GM23338 (cell line): ENCODE results near the gene DDX49. TPM values are rescaled to one million over a fixed set of nuclear protein-coding genes. Genes with fewer than 3 reads are reported as not detected.

Experiments
- ATAC-seq: fragments of 200-7000 bp; cut with Tn5 transposase; 3 replicates; pipeline ENCODE4 v1.9.1; 2020
- DNase-seq: peaks from one replicate; pipeline ENCODE4 v3.0.0-alpha.2; 2015; ENCODE audit warnings: low spot score
- H2AFZ ChIP-seq: fragments of 200-600 bp; sonication (generic); 2 replicates; pipeline ENCODE4 v1.8.0; 2016; ENCODE audit warnings: antibody characterized with exemption, mild to moderate bottlenecking, moderate library complexity
- H3F3A ChIP-seq: fragments of 200-600 bp; sonication (generic); replicated peaks from 2 replicates; pipeline ENCODE4 v1.8.0; 2017; ENCODE audit warnings: antibody characterized with exemption, mixed run types, low read depth
- H3K27ac ChIP-seq: fragments of 200-600 bp; sonication (generic); 2 replicates; pipeline ENCODE4 v1.6.1; 2016; ENCODE audit warnings: low read depth
- H3K27me3 ChIP-seq: fragments of 200-600 bp; sonication (generic); 2 replicates; pipeline ENCODE4 v1.8.0; 2016; ENCODE audit warnings: mild to moderate bottlenecking, mixed run types, moderate library complexity; ENCODE audit not compliant: insufficient read depth
- H3K36me3 ChIP-seq: fragments of 200-600 bp; sonication (generic); 2 replicates; pipeline ENCODE4 v1.8.0; 2016; ENCODE audit warnings: mild to moderate bottlenecking; ENCODE audit not compliant: insufficient read depth
- H3K4me1 ChIP-seq: fragments of 200-600 bp; sonication (generic); 2 replicates; pipeline ENCODE4 v1.8.0; 2016; ENCODE audit warnings: mild to moderate bottlenecking, moderate library complexity; ENCODE audit not compliant: insufficient read depth
- H3K4me2 ChIP-seq: fragments of 200-600 bp; sonication (generic); 2 replicates; pipeline ENCODE4 v1.7.1; 2017; ENCODE audit warnings: mixed run types
- H3K4me3 ChIP-seq: fragments of 200-600 bp; sonication (generic); 2 replicates; pipeline ENCODE4 v1.6.1; 2016; ENCODE audit warnings: mixed run types
- H3K79me2 ChIP-seq: fragments of 200-600 bp; sonication (generic); replicated peaks from 2 replicates; pipeline ENCODE4 v1.8.0; 2017; ENCODE audit warnings: mild to moderate bottlenecking; ENCODE audit not compliant: insufficient read depth
- H3K9me2 ChIP-seq: fragments of 200-600 bp; sonication (generic); 2 replicates; pipeline ENCODE4 v1.8.0; 2017; ENCODE audit not compliant: insufficient read depth
- H4K20me1 ChIP-seq: fragments of 200-600 bp; sonication (generic); replicated peaks from 2 replicates; pipeline ENCODE4 v1.8.0; 2017; ENCODE audit warnings: mild to moderate bottlenecking; ENCODE audit not compliant: insufficient read depth
- H3K27ac Mint-ChIP-seq: 2 replicates; pipeline ENCODE4 v1.8.0; 2020; ENCODE audit warnings: inconsistent platforms, mild to moderate bottlenecking, moderate library complexity, mixed read lengths
- H3K27me3 Mint-ChIP-seq: 3 replicates; pipeline ENCODE4 v1.8.0; 2022; ENCODE audit warnings: low read depth, mild to moderate bottlenecking, moderate library complexity, mixed read lengths, inconsistent platforms; ENCODE audit not compliant: insufficient read depth, poor library complexity
- H3K36me3 Mint-ChIP-seq: 3 replicates; pipeline ENCODE4 v1.8.0; 2021; ENCODE audit warnings: low read depth, mild to moderate bottlenecking, inconsistent platforms, moderate library complexity, mixed read lengths
- H3K4me1 Mint-ChIP-seq: 3 replicates; pipeline ENCODE4 v1.8.0; 2020; ENCODE audit warnings: mild to moderate bottlenecking, inconsistent platforms, mixed read lengths
- H3K4me3 Mint-ChIP-seq: 3 replicates; pipeline ENCODE4 v1.8.0; 2021; ENCODE audit warnings: moderate library complexity, mild to moderate bottlenecking, inconsistent platforms, mixed read lengths
- H3K9me3 Mint-ChIP-seq: 3 replicates; pipeline ENCODE4 v1.8.0; 2020; ENCODE audit warnings: moderate library complexity, mild to moderate bottlenecking, inconsistent platforms, mixed read lengths
- CREB1 ChIP-seq: fragments of 250-450 bp; sonication (Bioruptor Pico); IDR thresholded peaks from 2 replicates; pipeline ENCODE4 v1.5.0; 2020; ENCODE audit warnings: low read depth, mild to moderate bottlenecking, moderate library complexity
- EZH2 ChIP-seq: fragments of 200-600 bp; sonication (generic); IDR thresholded peaks from one replicate; pipeline ENCODE4 v1.8.0; 2017; ENCODE audit warnings: antibody characterized with exemption, mild to moderate bottlenecking, low read depth; ENCODE audit not compliant: unreplicated experiment
- EZH2phosphoT487 ChIP-seq: fragments of 200-600 bp; sonication (generic); IDR thresholded peaks from one replicate; pipeline ENCODE4 v1.8.1; 2018; ENCODE audit warnings: antibody characterized with exemption; ENCODE audit not compliant: unreplicated experiment
- JUNB ChIP-seq: IDR thresholded peaks from one replicate; pipeline ENCODE4 v1.6.1; 2016; ENCODE audit warnings: antibody characterized with exemption; ENCODE audit not compliant: unreplicated experiment
- NANOG ChIP-seq: IDR thresholded peaks from 2 replicates; pipeline ENCODE4 v1.6.1; 2016; ENCODE audit warnings: antibody characterized with exemption, borderline replicate concordance
- POLR2AphosphoS5 ChIP-seq: IDR thresholded peaks from 2 replicates; pipeline ENCODE4 v1.6.1; 2016; ENCODE audit warnings: antibody characterized with exemption, low read depth
- STAT1 ChIP-seq: IDR thresholded peaks from one replicate; pipeline ENCODE4 v1.6.1; 2016; ENCODE audit warnings: antibody characterized with exemption; ENCODE audit not compliant: unreplicated experiment
- ZNF114 ChIP-seq: fragments of 250-450 bp; sonication (Bioruptor Pico); IDR thresholded peaks from 2 replicates; pipeline ENCODE4 v1.5.0; 2020; ENCODE audit warnings: mild to moderate bottlenecking, moderate library complexity
- ZNF331 ChIP-seq: fragments of 250-450 bp; sonication (Bioruptor Pico); IDR thresholded peaks from 2 replicates; pipeline ENCODE4 v1.5.0; 2020; ENCODE audit warnings: low read depth, mild to moderate bottlenecking, moderate library complexity
- polyA plus RNA-seq: library from polyadenylated mRNA; unstranded; fragments of >200 nt; fragmentation: Nextera tagmentation; extraction: Ambion mirVana; gene quantifications from 2 replicates; pipeline ENCODE4 v1.2.1, GENCODE V29; 2016
- total RNA-seq: library from RNA; depleted of rRNA; stranded (reverse); fragments of >200 nt; shearing (Covaris generic); gene quantifications from 2 replicates; pipeline ENCODE4 v1.2.3, GENCODE V29; 2014
- TF ChIP-seq, protein P1 (sequence below): IDR thresholded peaks from 2 replicates; pipeline ENCODE4 v1.6.1; 2016; ENCODE audit warnings: antibody characterized with exemption
- TF ChIP-seq, protein P2 (sequence below): IDR thresholded peaks from one replicate; pipeline ENCODE4 v1.6.1; 2018; ENCODE audit warnings: antibody characterized with exemption; ENCODE audit not compliant: unreplicated experiment
- TF ChIP-seq, protein P3 (sequence below), 2 experiments: fragments of 200-600 bp in 1 of 2; sonication (generic) in 1 of 2; conservative IDR thresholded peaks; 2 replicates each; pipeline versions ENCODE4 v1.5.1 to v1.6.1; 2016 to 2017; ENCODE audit warnings: antibody characterized with exemption in 2 of 2, low read depth in 2 of 2, mild to moderate bottlenecking in 2 of 2, moderate library complexity in 1 of 2
- TF ChIP-seq, protein P4 (sequence below): fragments of 250-450 bp; sonication (Bioruptor Pico); IDR thresholded peaks from 2 replicates; pipeline ENCODE4 v1.5.0; 2020; ENCODE audit warnings: mild to moderate bottlenecking, moderate library complexity

Gene DDX49
- total and polyA plus RNA-seq, 2 experiments from 2014 or later: 40.2 to 75.3 TPM

DNA sequence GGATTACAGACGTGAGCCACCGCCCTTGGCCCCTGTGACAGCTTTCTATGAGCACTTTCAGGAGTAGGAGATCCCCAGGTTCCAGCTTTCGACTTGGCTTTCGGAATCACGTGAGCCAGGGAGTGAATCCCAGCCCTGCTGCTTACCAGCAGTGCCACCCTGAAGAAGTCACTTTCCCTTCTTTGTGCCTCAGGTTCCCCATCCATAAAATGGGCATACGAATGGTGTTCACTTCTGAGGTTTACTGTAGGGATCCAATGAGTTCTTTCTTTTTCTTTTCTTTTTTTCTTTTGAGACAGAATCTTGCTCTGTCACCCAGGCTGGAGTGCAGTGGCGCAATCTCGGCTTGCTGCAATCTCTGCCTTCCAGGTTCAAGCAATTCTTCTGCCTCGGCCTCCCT is 25.8 kb downstream of the DDX49 start:
- Mint-ChIP-seq H3K4me1 (peaks cover 12% of the 10 kb centered on the region), H3K27me3 (peaks cover 20% of the 10 kb centered on the region), H3K9me3 (no peaks in the 10 kb centered on the region), H3K27ac (no peak overlapping the region), H3K36me3 (peaks cover 12% of the 10 kb centered on the region; the same call in 2 of the 3 replicates), H3K4me3 (no peak overlapping the region; the same call in 2 of the 3 replicates)
- peaks cover 7% of the 10 kb centered on the region; the same call in 1 of the 2 replicates for H3F3A ChIP-seq
- DNase-seq (no peak), ATAC-seq (no peak)
- no peak overlapping the region for H3K4me2 ChIP-seq
- H3K9me2 ChIP-seq: no peaks in the 10 kb centered on the region
- peaks cover 4% of the 10 kb centered on the region; the same call in 1 of the 2 replicates for H3K27me3 ChIP-seq
- H3K36me3 ChIP-seq: no peaks in the 10 kb centered on the region
- TF ChIP-seq, protein P1, sequence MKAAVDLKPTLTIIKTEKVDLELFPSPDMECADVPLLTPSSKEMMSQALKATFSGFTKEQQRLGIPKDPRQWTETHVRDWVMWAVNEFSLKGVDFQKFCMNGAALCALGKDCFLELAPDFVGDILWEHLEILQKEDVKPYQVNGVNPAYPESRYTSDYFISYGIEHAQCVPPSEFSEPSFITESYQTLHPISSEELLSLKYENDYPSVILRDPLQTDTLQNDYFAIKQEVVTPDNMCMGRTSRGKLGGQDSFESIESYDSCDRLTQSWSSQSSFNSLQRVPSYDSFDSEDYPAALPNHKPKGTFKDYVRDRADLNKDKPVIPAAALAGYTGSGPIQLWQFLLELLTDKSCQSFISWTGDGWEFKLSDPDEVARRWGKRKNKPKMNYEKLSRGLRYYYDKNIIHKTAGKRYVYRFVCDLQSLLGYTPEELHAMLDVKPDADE: no peak
- TF ChIP-seq, protein P2, sequence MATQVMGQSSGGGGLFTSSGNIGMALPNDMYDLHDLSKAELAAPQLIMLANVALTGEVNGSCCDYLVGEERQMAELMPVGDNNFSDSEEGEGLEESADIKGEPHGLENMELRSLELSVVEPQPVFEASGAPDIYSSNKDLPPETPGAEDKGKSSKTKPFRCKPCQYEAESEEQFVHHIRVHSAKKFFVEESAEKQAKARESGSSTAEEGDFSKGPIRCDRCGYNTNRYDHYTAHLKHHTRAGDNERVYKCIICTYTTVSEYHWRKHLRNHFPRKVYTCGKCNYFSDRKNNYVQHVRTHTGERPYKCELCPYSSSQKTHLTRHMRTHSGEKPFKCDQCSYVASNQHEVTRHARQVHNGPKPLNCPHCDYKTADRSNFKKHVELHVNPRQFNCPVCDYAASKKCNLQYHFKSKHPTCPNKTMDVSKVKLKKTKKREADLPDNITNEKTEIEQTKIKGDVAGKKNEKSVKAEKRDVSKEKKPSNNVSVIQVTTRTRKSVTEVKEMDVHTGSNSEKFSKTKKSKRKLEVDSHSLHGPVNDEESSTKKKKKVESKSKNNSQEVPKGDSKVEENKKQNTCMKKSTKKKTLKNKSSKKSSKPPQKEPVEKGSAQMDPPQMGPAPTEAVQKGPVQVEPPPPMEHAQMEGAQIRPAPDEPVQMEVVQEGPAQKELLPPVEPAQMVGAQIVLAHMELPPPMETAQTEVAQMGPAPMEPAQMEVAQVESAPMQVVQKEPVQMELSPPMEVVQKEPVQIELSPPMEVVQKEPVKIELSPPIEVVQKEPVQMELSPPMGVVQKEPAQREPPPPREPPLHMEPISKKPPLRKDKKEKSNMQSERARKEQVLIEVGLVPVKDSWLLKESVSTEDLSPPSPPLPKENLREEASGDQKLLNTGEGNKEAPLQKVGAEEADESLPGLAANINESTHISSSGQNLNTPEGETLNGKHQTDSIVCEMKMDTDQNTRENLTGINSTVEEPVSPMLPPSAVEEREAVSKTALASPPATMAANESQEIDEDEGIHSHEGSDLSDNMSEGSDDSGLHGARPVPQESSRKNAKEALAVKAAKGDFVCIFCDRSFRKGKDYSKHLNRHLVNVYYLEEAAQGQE: no peak
- no peak for TF ChIP-seq ZNF114 (CRISPR knock-in tag)
- no peak for TF ChIP-seq EZH2
- TF ChIP-seq NANOG: no peak
- no peak for TF ChIP-seq POLR2AphosphoS5
- no peak for TF ChIP-seq EZH2phosphoT487
- TF ChIP-seq STAT1: no peak
- TF ChIP-seq, protein P3, sequence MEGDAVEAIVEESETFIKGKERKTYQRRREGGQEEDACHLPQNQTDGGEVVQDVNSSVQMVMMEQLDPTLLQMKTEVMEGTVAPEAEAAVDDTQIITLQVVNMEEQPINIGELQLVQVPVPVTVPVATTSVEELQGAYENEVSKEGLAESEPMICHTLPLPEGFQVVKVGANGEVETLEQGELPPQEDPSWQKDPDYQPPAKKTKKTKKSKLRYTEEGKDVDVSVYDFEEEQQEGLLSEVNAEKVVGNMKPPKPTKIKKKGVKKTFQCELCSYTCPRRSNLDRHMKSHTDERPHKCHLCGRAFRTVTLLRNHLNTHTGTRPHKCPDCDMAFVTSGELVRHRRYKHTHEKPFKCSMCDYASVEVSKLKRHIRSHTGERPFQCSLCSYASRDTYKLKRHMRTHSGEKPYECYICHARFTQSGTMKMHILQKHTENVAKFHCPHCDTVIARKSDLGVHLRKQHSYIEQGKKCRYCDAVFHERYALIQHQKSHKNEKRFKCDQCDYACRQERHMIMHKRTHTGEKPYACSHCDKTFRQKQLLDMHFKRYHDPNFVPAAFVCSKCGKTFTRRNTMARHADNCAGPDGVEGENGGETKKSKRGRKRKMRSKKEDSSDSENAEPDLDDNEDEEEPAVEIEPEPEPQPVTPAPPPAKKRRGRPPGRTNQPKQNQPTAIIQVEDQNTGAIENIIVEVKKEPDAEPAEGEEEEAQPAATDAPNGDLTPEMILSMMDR (conservative IDR thresholded peaks at IDR 0.05; ENCODE audit: low read depth in 2 of 2): no peak
- TF ChIP-seq CREB1 (CRISPR knock-in tag): no peak
- TF ChIP-seq JUNB: no peak
- TF ChIP-seq, protein P4, sequence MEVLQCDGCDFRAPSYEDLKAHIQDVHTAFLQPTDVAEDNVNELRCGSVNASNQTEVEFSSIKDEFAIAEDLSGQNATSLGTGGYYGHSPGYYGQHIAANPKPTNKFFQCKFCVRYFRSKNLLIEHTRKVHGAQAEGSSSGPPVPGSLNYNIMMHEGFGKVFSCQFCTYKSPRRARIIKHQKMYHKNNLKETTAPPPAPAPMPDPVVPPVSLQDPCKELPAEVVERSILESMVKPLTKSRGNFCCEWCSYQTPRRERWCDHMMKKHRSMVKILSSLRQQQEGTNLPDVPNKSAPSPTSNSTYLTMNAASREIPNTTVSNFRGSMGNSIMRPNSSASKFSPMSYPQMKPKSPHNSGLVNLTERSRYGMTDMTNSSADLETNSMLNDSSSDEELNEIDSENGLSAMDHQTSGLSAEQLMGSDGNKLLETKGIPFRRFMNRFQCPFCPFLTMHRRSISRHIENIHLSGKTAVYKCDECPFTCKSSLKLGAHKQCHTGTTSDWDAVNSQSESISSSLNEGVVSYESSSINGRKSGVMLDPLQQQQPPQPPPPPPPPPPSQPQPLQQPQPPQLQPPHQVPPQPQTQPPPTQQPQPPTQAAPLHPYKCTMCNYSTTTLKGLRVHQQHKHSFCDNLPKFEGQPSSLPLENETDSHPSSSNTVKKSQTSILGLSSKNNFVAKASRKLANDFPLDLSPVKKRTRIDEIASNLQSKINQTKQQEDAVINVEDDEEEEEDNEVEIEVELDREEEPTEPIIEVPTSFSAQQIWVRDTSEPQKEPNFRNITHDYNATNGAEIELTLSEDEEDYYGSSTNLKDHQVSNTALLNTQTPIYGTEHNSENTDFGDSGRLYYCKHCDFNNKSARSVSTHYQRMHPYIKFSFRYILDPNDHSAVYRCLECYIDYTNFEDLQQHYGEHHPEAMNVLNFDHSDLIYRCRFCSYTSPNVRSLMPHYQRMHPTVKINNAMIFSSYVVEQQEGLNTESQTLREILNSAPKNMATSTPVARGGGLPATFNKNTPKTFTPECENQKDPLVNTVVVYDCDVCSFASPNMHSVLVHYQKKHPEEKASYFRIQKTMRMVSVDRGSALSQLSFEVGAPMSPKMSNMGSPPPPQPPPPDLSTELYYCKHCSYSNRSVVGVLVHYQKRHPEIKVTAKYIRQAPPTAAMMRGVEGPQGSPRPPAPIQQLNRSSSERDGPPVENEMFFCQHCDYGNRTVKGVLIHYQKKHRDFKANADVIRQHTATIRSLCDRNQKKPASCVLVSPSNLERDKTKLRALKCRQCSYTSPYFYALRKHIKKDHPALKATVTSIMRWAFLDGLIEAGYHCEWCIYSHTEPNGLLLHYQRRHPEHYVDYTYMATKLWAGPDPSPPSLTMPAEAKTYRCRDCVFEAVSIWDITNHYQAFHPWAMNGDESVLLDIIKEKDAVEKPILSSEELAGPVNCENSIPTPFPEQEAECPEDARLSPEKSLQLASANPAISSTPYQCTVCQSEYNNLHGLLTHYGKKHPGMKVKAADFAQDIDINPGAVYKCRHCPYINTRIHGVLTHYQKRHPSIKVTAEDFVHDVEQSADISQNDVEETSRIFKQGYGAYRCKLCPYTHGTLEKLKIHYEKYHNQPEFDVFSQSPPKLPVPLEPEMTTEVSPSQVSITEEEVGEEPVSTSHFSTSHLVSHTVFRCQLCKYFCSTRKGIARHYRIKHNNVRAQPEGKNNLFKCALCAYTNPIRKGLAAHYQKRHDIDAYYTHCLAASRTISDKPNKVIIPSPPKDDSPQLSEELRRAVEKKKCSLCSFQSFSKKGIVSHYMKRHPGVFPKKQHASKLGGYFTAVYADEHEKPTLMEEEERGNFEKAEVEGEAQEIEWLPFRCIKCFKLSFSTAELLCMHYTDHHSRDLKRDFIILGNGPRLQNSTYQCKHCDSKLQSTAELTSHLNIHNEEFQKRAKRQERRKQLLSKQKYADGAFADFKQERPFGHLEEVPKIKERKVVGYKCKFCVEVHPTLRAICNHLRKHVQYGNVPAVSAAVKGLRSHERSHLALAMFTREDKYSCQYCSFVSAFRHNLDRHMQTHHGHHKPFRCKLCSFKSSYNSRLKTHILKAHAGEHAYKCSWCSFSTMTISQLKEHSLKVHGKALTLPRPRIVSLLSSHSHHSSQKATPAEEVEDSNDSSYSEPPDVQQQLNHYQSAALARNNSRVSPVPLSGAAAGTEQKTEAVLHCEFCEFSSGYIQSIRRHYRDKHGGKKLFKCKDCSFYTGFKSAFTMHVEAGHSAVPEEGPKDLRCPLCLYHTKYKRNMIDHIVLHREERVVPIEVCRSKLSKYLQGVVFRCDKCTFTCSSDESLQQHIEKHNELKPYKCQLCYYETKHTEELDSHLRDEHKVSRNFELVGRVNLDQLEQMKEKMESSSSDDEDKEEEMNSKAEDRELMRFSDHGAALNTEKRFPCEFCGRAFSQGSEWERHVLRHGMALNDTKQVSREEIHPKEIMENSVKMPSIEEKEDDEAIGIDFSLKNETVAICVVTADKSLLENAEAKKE (CRISPR knock-in tag): no peak
- no peak for TF ChIP-seq ZNF331 (CRISPR knock-in tag)
- H4K20me1 ChIP-seq: no peaks in the 10 kb centered on the region
- H2AFZ ChIP-seq: no peak overlapping the region
- no peaks in the 10 kb centered on the region for H3K79me2 ChIP-seq
- H3K4me3 ChIP-seq: no peak overlapping the region
- no peak overlapping the region for H3K27ac ChIP-seq
- no peaks in the 10 kb centered on the region; the same call in none of the 2 replicates for H3K4me1 ChIP-seq
